Right hindlimb (tissue), 1 donor: ENCODE data around the gene OTX1.
"Not testable (repeated sequence)": the region's sequence is repeated elsewhere in the genome, so short reads cannot be mapped to it uniquely, and the experiment has no call there.

Experiments
- DNase-seq: peaks from one replicate; pipeline ENCODE4 v3.0.0-alpha.2; 2018

Gene OTX1

DNA sequence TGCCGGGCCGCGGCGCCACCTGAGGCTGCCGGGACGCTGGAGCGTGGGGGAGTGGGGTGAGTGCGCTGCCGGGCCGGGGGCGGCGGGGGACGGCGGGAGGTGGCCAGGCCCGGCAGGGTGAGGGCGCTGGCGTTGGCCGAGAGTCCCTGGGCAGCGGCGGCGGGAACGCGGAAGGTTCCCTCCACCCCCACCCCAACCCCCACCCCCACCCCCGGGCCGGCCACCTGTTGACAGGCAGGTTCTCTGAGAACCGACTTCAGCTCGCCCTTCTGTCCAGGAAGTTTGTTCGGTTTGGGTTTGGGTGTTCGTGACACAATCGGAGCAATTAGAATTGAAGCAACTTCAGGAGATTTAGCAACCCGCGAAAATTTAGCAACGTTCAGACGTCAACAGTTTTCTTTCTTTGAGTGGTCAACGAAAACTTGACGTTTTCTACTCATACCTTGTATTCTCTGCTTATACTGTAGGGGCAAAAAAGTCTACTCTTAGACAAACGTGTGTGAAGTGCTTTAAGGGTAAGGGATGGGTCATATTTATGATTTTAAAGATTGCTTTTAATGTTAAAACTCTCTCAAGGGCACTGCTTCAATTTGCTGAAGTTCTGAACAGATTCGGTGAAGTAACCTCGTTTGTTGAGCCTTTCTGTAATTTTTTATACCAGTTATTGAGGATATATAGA lies 9.3 kb downstream of the OTX1 start:
- no peak for DNase-seq

GRCh38 chr2:63060472-63060991 lies 9.9 kb downstream of the OTX1 start:
- DNase-seq, result no peak

GRCh38 chr2:63064197-63064596 lies 13.6 kb downstream of the OTX1 start:
- no peak for DNase-seq

- no peak for DNase-seq
Observed at GRCh38 chr2:63064661-63065060, 14.0 kb downstream of the OTX1 start.

GRCh38 chr2:63066265-63066664 lies 15.6 kb downstream of the OTX1 start:
- DNase-seq, result no peak

DNA sequence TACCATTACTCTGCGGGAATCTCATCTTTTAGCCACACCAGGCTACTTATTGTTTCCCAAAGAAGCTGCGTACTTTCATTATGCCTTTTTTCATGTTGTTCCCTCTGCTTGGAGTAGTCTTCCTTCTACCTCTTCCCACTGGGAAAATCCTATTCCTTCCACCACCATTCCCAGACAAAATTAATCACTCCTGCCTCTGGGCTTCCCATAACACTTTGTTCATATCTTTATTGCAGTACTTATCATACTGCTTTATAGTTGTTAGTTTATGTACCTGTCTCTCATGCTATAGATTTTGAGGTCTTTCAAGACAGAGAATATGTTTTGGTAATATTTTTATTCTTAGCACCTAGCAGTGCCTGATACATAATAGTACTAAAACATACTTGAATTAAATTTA lies 16.2 kb downstream of the OTX1 start:
- no peak for DNase-seq

DNA sequence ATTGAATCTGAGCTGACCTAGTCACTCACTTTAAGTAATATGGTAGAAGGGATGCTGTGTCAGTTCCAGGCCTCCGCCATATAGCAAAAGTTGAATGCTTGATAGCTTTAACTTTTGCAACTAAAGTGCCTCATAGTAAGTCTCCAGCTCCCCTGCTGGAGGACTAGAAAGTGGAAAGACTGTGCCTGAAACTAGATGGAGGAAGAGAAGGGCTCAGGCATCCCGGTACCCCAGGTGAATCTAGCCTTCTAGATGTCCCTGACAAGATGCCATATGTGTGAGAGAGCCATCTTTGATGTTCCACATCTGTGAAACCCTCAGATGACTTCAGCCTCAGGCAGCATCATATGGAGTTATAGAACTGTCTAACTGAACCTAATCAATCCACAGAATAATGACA lies 21.0 kb downstream of the OTX1 start:
- DNase-seq, result no peak

DNA sequence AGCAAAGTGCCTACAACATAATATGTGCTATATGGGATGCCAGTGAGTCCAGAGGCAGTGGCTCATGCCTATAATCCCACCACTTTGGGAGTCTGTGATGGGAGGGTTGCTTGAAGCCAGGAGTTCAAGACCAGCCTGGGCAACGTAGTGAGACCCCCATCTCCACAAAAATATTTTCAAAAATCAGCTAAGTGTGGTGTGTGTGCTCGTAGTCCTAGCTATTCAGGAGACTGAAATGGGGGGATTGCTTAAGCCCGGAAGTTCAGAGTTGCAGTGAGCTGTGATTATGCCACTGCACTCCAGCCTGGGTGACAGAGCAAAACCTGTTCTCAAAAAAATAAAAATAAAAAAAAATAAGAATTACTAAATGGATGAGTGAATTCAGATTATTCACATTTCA lies 23.4 kb downstream of the OTX1 start:
- DNase-seq, result no peak

GRCh38 chr2:63074399-63074798 lies 23.8 kb downstream of the OTX1 start:
- DNase-seq, result not testable (repeated sequence)

GRCh38 chr2:63078852-63079606 lies 28.4 kb downstream of the OTX1 start:
- DNase-seq, result no peak

DNA sequence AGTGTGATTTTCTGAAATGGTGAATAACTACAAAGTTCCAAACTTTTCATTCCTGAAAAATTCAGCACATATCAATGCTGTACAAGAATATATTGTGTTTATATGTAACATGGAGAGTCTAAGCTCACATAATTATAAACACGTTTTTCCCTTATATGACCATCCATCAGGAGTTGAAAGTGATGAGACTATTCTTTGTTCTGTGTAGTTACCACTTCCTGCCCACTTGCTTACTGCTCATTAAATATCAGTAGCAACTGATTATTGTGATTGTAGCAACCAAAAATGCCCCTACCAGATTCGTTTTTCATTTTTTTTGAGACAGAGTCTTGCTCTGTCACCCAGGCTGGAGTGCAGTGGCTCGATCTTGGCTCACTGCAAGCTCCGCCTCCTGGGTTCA lies 30.8 kb downstream of the OTX1 start:
- DNase-seq, result no peak

DNA sequence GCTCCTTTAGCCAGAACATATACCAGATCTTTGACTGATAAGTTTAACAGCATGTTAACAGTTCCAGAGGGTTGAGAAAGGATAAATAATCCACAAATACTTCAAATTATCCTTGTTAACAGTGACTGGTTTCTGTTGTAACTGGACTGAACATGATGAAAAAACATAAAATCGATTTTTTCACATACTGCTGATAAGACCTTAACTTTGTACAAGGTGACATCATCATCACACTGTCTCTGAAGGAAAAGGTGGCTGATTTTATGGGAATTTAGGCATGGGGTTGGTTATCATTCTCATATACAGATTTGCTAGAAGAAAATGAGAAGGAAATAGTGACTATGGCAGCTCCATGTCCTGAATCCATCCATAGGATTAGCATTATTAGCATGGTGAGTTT lies 36.1 kb downstream of the OTX1 start:
- DNase-seq, result no peak

DNA sequence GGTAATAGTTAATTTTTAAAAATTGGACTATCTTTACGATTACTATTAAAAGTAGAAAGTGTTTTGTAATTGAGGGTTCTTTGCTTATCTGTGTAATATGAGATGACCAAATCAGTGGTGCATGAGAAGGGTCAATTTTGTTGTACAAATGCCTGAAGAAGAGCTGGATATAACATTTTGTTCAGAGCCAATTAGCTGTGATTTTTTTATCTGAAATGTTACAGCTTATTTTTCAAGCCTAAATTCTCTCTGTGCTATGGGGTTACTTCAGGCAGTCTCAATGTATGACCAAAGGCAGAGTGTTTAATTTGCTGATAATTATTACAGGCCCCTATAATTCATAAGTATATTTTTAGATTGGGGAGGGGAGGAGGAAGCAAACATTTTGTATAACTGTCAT lies 41.8 kb downstream of the OTX1 start:
- DNase-seq, result no peak

DNA sequence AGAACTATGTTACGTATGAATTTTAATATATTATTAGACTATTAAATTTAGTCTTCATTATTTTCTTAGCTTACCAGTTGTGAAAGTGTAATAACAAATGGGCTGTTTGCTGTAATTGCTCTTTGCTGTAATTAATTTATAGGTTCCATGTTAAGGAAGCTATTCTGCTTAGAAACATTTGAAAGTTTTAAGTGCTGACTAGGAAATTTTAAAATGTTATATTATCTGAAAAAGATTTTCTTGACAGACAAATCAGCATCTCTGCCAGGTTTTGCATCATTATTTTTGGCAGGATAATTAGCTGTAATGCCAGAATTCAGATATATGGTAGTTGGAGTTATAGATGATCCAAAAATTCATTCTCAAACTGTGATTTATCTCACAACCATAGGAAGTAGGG lies 42.2 kb downstream of the OTX1 start:
- DNase-seq, result no peak

- no peak for DNase-seq
Observed at GRCh38 chr2:63093502-63093901, 42.9 kb downstream of the OTX1 start.

- DNase-seq, result no peak
Observed at GRCh38 chr2:63096491-63096890, 45.9 kb downstream of the OTX1 start.

DNA sequence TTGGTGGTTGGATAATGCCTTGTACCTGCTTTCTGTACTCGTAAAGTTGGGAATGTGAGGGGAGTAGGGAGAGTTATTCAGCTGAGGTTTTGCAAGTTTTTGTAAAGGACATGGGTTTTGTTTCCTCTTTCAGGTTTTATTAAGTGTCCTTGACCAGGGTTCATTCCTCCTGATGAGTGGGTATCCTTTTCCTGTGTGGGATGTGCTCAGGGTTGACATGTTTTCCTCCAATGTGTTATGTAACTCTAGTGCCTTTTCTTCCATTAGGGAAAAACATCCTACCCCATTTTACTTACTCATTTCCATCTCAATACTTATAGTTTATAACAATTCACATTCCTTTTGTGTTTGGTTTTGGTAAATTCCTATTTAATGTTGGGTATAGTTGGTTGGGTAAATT lies 48.4 kb downstream of the OTX1 start:
- no peak for DNase-seq

GRCh38 chr2:63101954-63102353 lies 51.3 kb downstream of the OTX1 start:
- no peak for DNase-seq

DNA sequence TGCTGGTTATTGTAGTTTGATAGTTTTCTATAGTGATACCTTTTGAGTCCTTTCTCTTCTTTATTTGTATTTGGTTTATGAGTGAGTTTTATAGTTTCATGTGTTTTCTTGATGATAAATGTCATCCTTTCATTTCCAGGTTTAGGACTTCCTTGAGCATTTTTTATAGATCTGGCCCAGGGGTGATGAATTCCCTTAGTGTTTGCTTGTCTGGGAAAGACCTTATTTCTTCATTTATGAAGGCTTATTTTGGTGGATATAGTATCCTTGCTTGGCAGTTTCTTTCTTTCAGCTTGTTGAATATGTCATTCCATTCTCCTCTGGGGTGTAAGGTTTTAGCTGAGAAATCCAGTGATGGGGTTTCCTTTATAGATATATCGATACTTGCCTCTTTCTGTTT lies 53.9 kb downstream of the OTX1 start:
- no peak for DNase-seq
